ENCODE results near the gene RECK.
"Not testable (repeated sequence)": the region's sequence is repeated elsewhere in the genome, so short reads cannot be mapped to it uniquely, and the experiment has no call there.

The RECK gene

GRCh38 chr9:36056896-36057295 is 20.2 kb downstream of the RECK start:
- in situ Hi-C loops (cut with MboI; ENCODE audit: low sequenced_read_pairs), result no loop called here

GRCh38 chr9:36063804-36064447 is 27.2 kb downstream of the RECK start:
- in situ Hi-C loops (cut with MboI; ENCODE audit: low sequenced_read_pairs), result no loop called here

- in situ Hi-C loops (cut with MboI; ENCODE audit: low sequenced_read_pairs), result no loop called here
Measured at GRCh38 chr9:36064448-36065037, 27.8 kb downstream of the RECK start.

GRCh38 chr9:36074055-36074454 is 37.3 kb downstream of the RECK start:
- in situ Hi-C loops (cut with MboI; ENCODE audit: low sequenced_read_pairs), result no loop called here

- in situ Hi-C loops (cut with MboI; ENCODE audit: low sequenced_read_pairs), result no loop called here
Measured at GRCh38 chr9:36074870-36075532, 38.3 kb downstream of the RECK start.

GRCh38 chr9:36078051-36078450 is 41.3 kb downstream of the RECK start:
- in situ Hi-C loops (cut with MboI; ENCODE audit: low sequenced_read_pairs), result no loop called here

GRCh38 chr9:36080519-36080918 is 43.8 kb downstream of the RECK start:
- in situ Hi-C loops (cut with MboI; ENCODE audit: low sequenced_read_pairs), result no loop called here

- in situ Hi-C loops (cut with MboI; ENCODE audit: low sequenced_read_pairs), result no loop called here
Measured at GRCh38 chr9:36082931-36083330, 46.2 kb downstream of the RECK start.

- in situ Hi-C loops (cut with MboI; ENCODE audit: low sequenced_read_pairs), result no loop called here
Measured at GRCh38 chr9:36086442-36086841, 49.7 kb downstream of the RECK start.

GRCh38 chr9:36087054-36087453 is 50.3 kb downstream of the RECK start:
- in situ Hi-C loops (cut with MboI; ENCODE audit: low sequenced_read_pairs), result not testable (repeated sequence)

GRCh38 chr9:36088020-36088419 is 51.3 kb downstream of the RECK start:
- in situ Hi-C loops (cut with MboI; ENCODE audit: low sequenced_read_pairs), result no loop called here

- in situ Hi-C loops (cut with MboI; ENCODE audit: low sequenced_read_pairs), result no loop called here
Measured at GRCh38 chr9:36091026-36091953, 54.6 kb downstream of the RECK start.

- in situ Hi-C loops (cut with MboI; ENCODE audit: low sequenced_read_pairs), result no loop called here
Measured at GRCh38 chr9:36092014-36092413, 55.3 kb downstream of the RECK start.

- in situ Hi-C loops (cut with MboI; ENCODE audit: low sequenced_read_pairs), result no loop called here
Measured at GRCh38 chr9:36092509-36093215, 55.9 kb downstream of the RECK start.

GRCh38 chr9:36093384-36093783 is 56.7 kb downstream of the RECK start:
- in situ Hi-C loops (cut with MboI; ENCODE audit: low sequenced_read_pairs), result no loop called here

- in situ Hi-C loops (cut with MboI; ENCODE audit: low sequenced_read_pairs), result loop anchor here (5.0 kb wide), 1 partner anchor 63 kb away; no protein-coding TSS in a partner anchor
Measured at GRCh38 chr9:36099718-36100117, 63.0 kb downstream of the RECK start.

GRCh38 chr9:36100532-36100931 is 63.8 kb downstream of the RECK start:
- in situ Hi-C loops (cut with MboI; ENCODE audit: low sequenced_read_pairs), result loop anchor here (5.0 kb wide), 1 partner anchor 62 kb away; no protein-coding TSS in a partner anchor

GRCh38 chr9:36101916-36102741 is 65.4 kb downstream of the RECK start:
- in situ Hi-C loops (cut with MboI; ENCODE audit: low sequenced_read_pairs), result loop anchor here (5.0 kb wide), 1 partner anchor 60 kb away; no protein-coding TSS in a partner anchor

GRCh38 chr9:36102742-36103495 is 66.2 kb downstream of the RECK start:
- in situ Hi-C loops (cut with MboI; ENCODE audit: low sequenced_read_pairs), result loop anchor here (5.0 kb wide), 1 partner anchor 59 kb away; no protein-coding TSS in a partner anchor
